NCI-H146 (cell line): ENCODE measurements around the gene KRTAP10-4.

ENCODE experiments used
- DNase-seq: peaks from one replicate; lab custom pipeline; 2025; lab: John Stamatoyannopoulos, UW

KRTAP10-4 gene

DNA sequence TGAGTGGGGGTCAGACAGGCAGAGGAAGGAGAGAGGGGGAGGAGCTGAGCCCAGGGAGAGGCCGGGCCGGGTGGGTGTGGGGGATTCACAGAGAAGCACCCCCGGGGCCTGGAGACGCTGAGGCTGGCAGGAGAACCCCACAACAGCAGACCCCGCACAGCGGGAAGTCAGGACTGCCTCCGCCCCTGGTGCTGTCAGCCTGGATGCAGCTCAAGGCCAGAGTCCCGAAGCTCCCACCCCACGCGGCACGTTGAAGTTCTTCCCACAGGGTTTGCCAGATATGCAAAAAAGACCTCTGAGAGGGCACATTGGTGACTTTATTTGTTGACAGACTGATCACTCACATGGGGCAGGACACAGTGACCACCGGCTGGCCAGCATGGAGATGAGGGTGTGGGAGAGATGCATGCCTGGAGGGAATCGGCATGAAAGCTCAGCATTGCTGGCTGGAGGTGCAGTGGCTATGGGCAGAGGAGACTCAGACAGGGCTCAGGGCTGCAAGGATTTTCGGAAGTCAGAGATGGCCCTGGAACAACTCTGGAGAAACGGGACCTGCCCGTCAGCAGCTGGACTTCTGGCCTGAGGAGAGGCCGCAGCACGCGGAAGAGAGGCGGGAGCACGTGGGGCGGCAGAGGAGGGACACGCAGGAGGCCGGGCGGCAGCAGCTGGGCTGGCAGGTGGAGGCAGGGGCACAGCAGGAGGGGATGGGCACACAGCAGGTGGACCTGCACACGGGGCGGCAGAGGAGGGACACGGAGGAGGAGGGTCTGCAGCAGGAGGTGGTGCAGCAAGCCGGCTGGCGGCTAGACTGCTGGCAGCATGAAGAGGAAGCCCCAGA lies 15.8 kb upstream of the KRTAP10-4 start:
- DNase-seq: no peak

DNA sequence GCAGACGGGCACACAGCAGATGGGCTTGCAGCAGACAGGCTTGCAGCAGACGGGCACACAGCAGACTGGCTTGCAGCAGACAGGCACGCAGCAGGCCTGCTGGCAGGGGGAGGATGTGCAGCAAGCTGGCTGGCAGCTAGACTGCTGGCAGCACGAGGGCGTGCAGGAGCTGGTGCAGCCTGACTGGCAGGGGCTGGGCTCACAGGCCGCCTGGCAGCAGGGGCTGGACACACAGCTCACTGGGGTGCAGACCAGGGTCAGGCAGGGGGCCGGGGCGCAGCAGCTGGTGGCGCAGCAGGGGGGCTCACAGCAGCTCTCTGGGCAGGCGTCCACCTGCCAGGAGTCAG lies 15.2 kb upstream of the KRTAP10-4 start:
- peak; percentile 37 for DNase-seq

DNA sequence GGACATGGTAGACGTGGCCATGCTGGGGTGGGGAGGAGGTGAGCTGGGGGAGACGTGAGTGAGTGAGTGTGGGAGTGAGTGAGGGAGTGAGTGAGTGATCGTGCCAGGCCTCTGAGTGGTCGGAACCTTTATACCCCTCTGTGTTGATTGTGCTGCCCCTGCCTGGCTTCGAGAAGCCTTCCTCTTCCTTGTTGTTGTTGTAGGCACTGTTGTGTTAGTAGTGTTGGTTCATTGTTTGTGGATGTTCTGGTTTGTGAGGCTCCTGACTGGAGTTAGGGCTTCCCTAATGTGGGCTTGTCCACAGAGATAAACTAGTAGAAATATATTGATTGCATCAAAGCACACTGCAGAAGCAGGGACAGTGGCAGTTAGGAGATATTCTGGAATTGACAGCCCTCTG lies 14.8 kb upstream of the KRTAP10-4 start, which contains the start of gene KRTAP10-3:
TSS of gene KRTAP10-3 (minus strand) at position 101 of the 400 bp plus-strand sequence. CDS start at position 21, 80 bp downstream.
- no peak for DNase-seq

DNA sequence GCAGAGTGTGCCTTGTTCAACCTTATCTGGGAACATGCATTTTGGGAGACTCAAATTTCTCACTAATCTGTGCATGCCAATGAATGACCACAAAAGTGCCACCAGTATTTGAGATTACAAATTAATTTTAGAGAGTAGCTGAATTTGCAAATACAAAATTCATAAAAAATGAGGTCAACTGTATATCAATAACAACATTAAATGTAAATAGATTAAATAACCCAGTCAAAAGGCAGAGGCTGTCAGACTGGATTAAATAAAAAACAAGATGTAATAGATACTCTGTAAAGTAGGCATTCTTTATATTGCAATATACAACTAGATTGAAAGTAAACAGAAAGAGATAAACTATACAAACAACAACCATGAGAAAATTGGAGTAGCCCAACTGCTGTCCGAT lies 9.4 kb upstream of the KRTAP10-4 start:
- no peak for DNase-seq

DNA sequence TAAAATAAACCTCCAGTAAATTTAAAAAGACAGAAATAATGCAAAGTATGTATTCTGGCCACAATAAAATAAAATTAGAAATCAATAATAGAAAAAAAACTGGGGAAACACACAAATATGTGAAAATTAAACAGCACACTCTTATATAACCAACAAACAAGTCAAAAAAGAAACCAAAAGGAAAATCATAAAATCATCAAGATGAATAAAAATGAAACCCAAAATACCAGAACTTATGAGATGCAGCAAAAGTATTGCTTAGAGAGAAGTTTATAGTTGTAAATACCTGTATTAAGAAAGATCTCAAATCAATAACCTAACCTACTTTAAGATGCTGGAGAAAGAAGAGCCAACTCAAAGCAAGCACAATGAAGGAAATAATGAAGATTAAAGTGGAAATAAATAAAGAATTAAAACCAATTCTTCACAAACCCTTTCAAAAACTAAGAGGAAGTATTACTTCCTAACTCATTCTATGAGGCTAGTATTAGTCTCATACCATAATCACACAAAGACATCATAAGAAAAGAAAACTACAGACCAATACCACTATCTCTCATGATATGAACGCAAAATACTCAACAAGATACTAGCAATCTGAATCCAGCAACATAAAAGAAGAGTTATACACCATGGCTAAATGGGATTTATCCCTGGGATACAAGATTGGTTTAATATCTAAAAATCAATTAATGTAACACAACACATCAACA lies 8.5 kb upstream of the KRTAP10-4 start:
- DNase-seq: no peak

DNA sequence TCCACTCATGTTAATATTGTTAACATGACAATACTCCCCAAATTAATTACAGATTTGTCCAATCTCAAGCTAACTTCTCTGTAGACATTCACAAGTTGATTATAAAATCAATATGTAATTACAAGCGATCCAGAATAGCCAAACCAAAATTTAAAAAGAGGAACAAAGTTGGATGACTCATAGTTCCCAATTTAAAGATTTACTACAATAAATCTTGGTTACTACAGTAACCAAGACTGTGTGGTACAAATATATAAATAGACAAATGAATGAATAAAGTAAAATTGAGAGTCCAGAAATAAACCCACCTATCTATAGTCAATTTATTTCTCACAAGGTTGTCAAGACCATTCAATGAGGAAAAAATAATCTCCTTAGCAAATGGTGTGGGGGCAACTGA lies 7.1 kb upstream of the KRTAP10-4 start:
- DNase-seq: no peak

DNA sequence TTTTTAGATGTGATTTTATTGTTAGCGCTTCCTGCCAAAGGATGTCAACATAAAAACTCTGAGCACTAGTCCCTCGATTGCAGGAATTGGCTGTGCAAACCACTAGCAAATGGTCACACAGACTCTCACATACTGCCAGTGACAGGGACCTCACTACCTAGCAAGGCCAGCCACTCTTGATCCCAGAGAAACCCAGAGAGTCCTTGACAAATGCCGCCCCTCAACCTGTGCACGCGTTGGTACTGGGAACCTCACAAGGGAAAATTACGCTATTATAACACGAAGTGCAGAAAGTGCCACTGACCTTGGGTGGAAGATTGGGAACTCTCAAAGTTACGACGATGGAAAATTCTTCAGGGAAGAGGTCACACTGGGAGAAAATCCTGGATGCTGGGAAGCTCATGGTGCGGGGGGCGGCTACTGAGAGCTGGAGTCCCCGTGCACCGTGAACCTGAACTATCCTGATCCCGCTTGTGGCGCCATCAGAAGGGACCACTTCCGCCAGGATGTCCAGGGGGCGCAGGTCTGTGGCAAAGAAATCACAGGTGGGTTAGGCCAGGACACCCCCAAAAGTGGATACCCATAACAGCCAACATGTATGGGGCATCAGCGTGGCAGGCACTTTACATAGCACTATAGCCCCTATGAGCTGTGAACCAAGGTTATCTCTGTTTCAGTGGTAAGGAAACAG lies 5.9 kb upstream of the KRTAP10-4 start:
- DNase-seq: no peak

DNA sequence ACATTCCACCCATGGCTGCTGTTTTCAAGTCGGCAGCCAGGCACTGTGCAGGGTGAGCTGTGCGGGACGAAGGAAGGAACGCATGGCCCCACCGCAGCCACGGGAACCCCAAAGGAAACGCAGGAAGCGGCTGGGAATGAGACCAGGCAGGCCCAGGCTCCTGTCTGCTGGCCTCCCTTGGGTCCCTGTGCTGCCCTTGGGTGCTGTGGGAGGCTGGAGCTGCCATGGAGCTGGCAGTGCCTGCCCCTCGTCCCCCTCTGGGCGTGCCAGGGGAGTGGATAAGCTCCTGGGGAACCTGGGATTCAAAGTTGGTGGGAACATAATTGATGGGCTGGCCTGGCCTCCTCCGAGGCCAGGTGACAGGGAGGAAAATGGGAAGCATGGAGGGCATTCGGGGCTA lies 5.3 kb upstream of the KRTAP10-4 start:
- no peak for DNase-seq

DNA sequence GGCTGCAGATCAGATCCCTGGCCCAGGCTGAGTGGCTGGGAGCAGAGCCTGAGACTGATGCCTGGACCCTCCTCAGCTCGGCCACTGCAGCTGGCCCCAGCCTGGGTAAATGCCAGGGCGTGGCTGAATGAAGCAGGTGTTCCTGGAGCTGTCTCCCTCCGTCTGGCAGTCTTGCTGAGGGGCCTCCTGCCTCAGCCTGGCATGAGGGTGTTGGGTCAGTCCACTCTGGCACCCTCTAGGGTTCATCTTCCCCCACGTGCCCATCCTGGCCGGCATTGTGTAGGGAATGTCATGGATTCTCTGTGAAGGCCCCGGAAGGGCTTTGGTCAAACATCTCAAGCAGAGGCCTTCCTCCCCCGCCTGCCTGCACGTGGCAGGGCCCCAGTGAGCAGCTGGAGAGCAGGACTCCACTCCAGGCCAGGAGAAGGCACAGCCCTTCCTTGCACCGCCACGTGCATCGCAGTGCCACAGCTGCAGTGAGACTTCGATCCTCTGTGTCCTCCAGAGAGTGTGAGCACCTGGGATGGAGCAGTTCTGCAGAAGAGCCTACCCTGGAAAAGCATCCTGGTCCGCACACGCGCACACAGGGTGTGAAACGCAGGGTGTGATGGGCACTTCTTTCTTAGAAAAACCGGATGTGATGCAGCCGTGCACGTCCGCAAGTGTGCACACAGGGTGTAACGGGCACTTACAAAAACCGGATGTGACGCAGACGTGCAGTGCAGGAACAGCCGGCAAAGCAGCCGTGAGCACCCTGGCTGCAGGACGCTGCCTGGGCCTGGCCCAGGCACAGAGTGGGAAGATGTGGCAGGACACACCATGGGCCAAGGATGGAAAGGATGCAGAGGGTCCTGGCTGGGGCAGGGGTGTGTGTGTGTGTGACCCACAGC lies 4.6 kb upstream of the KRTAP10-4 start:
- DNase-seq: no peak

DNA sequence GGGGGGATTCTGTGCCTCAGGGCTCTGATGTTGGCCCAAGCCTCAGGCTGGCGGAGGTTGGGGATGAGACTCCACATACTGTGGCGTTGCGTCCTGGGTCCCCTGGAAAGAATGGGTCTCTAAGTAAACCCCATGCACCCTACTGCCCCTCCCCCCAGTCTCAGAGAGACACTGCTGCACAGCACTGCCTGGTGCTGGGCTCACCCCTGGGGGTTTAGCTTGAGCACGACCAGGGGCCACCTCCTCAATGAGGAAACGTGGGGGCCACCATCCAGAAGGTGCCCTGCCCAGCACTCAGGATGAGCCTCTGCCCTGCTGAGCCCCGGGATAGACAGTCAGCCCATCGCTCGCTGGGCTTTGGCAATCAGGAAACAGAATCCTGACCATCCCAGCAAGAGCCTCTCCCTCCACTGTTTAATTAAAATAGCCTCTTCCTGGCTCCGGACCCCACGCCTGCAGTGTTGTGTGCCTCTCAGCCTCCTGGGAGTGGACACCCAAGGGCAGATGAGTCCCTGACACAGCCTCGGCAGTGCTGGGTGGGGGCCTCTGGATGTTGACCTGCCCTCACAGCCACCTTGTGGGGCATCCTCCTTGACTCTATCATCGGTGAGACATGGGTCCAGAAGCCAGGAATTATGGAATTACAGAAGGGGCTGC lies 3.5 kb upstream of the KRTAP10-4 start:
- no peak for DNase-seq

DNA sequence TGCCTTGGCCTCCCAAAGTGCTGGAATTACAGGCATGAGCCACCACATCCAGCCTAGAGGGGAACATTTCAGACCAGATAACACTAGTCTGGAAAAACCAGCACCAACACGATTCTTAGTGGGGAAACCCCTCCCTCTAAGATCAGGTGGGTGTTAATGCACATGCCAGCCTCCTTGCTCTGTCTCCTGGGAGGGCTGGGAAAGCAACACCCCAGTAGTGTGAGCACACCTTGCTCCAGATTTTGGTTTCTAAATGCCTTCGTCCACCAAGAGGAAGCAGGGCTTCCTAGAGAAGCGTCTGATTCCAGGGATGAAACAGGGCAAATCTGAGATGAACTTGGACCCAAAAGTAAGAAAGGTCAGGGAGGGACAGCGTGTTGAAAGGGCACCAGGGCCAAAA lies 2.2 kb upstream of the KRTAP10-4 start:
- DNase-seq: no peak

DNA sequence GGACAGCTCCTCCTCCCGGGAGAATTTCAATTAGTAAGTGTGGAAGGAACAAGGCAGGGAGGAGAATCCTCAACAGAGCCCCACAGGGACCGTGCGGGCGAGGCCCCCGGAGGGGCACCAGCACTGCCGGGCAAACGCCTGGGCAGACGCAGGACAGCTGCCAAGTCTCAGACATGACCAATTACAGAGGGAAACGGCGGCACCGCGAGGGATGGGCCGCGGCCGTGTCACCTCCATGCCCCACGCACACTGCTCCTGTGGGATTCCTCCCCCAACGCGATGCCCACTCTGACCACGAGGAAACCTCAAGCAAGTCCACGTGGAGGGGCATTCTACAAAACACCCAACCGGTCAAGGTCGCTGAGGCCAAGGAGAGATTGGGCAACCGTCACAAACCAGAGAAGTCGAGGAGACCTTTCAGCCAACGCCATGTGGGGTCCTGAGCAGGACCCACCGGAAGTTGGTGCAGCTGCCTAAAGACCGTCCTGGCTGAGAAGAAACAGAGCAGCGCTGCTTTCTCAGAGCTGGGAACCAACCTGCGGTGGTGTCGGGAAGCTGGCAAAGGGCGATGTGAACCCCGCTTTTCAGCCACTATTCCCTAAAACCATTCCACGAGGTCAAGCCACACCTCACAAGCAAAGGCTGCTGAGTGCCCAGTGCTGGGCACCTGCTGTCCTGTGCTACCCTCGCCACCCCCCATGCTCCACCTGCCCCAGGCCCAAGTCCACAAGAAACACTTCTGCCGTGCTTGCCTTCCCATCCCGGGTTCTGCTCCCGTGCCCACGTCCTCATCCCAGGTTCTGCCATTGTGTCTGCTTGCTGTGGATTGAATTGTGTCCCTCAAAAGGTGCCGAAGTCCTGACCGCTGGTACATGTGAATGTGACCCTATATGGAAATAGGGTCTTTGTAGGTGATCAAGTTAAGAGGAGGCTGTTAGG lies 1.4 kb upstream of the KRTAP10-4 start:
- DNase-seq: no peak

DNA sequence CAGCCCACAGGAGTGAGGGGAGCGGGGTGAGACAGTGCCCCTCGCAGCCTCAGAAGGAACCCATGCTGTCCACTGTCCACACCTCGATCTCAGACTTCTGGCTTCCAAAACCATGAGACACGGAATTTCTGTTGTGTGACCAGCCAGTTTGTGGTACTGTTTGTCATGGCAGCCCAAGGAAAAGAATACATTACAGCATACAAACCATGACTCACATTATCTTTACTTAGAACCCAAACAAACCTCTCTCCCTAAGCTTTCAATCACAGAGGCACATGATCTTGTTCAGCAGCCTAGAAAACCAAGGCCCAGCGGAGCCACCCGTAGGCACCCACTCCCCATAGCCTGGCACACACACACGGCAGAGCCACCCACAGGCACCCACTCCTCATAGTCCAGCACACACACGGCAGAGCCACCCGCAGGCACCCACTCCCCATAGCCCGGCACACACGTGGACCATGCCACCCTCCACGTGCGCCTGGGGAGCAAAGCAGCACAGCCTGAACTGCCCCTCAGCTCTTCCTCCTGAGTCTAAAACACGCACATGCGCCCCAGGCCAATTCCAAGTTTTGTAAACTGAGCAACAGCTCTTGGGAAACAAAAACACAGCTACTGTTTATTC lies 458 bp upstream of the KRTAP10-4 start:
- no peak for DNase-seq

DNA sequence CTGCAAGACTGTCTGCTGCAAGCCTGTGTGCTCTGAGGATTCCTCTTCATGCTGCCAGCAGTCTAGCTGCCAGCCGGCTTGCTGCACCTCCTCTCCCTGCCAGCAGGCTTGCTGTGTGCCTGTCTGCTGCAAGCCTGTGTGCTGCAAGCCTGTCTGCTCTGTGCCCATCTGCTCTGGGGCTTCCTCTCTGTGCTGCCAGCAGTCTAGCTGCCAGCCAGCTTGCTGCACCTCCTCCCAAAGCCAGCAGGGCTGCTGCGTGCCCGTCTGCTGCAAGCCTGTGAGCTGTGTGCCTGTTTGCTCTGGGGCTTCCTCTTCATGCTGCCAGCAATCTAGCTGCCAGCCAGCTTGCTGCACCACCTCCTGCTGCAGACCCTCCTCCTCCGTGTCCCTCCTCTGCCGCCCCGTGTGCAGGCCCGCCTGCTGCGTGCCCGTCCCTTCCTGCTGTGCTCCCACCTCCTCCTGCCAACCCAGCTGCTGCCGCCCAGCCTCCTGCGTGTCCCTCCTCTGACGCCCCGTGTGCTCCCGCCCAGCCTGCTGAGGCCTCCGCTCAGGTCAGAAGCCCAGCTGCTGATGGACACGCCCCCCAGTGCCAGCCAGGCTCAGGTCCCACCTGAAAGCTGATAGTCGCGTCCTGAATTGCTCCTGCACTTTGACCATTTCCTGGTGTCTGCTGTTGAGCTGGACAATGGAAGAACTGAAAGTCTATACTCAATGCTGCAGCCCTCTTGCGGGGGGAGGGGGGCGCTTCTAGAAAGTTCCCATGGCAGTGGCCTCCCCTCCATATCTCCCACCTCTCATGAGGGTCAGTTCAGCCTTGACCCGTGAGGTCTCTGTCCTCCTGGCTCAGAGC lies 1.2 kb downstream of the KRTAP10-4 start:
- peak; percentile 91 for DNase-seq

DNA sequence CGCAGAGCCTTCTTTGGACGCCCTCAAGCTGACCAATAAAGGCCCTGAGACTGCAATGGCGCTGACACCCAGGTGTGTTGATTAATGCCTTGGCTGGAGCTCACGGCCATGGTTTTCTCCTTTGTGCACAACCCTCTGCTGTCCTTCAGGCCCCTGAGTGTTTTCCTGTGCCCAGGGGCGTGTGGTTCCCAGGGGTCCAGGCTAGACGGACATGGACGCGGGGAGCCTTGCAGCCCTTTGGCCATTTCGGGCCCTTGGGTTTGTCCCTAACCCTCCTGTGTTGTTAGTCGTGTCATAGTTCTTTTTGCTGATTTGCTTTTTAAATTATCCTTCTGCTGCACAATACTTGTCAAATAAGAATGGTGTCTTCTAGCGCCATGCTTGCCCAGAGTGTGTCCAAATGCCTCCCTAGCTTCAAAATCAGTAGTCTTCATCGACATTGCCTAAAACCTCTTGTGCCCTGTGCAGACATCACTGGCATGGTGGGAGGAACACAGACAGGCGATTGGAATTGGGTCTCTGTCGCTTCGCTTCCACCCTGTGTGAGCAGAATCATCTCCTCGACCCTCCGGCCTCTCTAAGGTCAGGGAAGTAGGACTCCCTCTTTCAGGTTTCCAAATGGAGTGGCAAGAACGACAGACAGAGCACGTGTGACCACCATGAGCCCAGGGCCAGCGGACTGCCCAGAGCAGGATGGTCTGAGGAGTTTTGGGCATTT lies 1.9 kb downstream of the KRTAP10-4 start:
- DNase-seq: no peak

DNA sequence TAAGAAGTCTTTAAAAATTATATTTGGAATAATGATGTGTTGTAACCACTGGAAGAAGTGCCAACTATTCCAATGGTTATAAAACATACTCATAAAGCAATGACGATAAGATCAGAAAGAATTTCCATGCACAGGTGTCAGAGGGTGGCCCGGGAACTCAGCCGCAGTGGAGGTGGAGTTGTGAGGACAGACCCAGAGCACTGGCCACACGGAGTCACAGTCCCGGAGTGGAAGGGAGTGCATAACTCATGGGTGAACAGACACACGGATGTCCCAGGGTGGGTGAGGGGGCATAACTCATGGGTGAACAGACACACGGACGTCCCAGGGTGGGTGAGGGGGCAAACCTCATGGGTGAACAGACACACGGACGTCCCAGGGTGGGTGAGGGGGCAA lies 2.5 kb downstream of the KRTAP10-4 start:
- DNase-seq: no peak

DNA sequence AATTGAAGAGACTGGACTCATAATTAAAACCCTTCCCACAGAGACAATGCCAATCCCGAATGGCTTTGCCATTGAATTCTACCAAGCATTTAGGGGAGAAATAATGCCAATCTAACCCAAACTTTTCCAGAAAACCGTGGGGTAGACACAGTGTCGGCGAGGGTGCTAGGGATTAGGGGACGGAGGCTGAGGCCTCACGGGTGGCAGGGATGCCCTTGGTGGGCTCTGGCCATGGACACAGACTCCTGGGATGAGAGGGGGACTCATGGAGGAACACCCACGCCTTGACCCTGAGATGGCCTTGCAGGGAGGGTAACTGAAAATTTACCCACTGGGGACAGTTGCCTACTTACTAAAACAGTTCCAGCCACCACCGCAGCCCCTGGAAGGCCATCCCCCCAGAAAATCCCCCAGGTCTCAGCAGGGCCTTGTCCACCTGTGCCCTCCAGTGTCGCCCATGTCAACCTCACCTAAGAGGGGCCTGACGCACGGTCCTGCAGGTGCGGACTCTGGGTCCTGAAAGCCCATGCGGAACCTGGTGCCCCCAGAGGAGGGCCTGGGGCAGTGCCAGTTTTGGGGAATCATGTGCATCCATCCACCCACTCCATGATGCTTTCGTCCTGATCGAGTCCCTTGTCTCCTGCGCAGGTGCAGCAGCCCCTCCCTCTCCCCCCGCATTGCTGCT lies 5.0 kb downstream of the KRTAP10-4 start:
- DNase-seq: no peak
